GM18505 (cell line): ENCODE results near the gene PEX3.
A peak's percentile ranks its signal among the peaks of the same experiment; 100 is the strongest.
"Not testable (repeated sequence)": the region's sequence is repeated elsewhere in the genome, so short reads cannot be mapped to it uniquely, and the experiment has no call there.

Source experiments
- ATAC-seq: cut with Tn5 transposase; IDR thresholded peaks from one replicate; pipeline ENCODE4 v1.9.1; 2021; ENCODE audit not compliant: unreplicated experiment
- POLR2A ChIP-seq: IDR thresholded peaks from 4 replicates; pipeline ENCODE4 v1.6.1; 2011; ENCODE audit warnings: borderline replicate concordance; ENCODE audit not compliant: insufficient read depth, insufficient read length; ENCODE audit errors: extremely low read depth

PEX3 gene

GRCh38 chr6:143505111-143505510, 54.5 kb downstream of the PEX3 start:
- ATAC-seq, result no peak

GRCh38 chr6:143505537-143505936, 54.9 kb downstream of the PEX3 start:
- TF ChIP-seq POLR2A, result no peak
- ATAC-seq, result no peak

More at GRCh38 chr6:143505111-143505510, 54.5 kb downstream of the PEX3 start:
- TF ChIP-seq POLR2A, result no peak

GRCh38 chr6:143506199-143506598, 55.6 kb downstream of the PEX3 start:
- no peak for TF ChIP-seq POLR2A
- no peak for ATAC-seq

- TF ChIP-seq POLR2A, result no peak
- no peak for ATAC-seq
These were observed 56.0 kb downstream of the PEX3 start for GRCh38 chr6:143506620-143507019.

- peak; percentile 58 for ATAC-seq
- no peak for TF ChIP-seq POLR2A
These were observed 56.9 kb downstream of the PEX3 start for GRCh38 chr6:143507358-143508145.

- not testable (repeated sequence) for ATAC-seq
These were observed 59.7 kb downstream of the PEX3 start for GRCh38 chr6:143510326-143510725.

- ATAC-seq, result peak; percentile 50
- TF ChIP-seq POLR2A, result peak; percentile 81
These were observed 60.6 kb downstream of the PEX3 start, which contains the start of gene FUCA2 for GRCh38 chr6:143510991-143511891. Gene FUCA2, minus strand, starts transcription at chr6:143511720. Its CDS starts 86 bp downstream, at chr6:143511634.

GRCh38 chr6:143513410-143513809, 62.8 kb downstream of the PEX3 start:
- no peak for ATAC-seq
- no peak for TF ChIP-seq POLR2A

GRCh38 chr6:143515061-143515760, 64.6 kb downstream of the PEX3 start:
- no peak for TF ChIP-seq POLR2A
- no peak for ATAC-seq

GRCh38 chr6:143515766-143516355, 65.3 kb downstream of the PEX3 start:
- no peak for ATAC-seq
- no peak for TF ChIP-seq POLR2A

- no peak for TF ChIP-seq POLR2A
- no peak for ATAC-seq
These were observed 66.3 kb downstream of the PEX3 start for GRCh38 chr6:143516690-143517446.

- no peak for ATAC-seq
These were observed 66.8 kb downstream of the PEX3 start for GRCh38 chr6:143517447-143517773.

More at GRCh38 chr6:143517447-143517773, 66.8 kb downstream of the PEX3 start:
- no peak for TF ChIP-seq POLR2A
